NCI-H2196 (cell line): ENCODE results near the gene TOR3A.
A peak's percentile ranks its signal among the peaks of the same experiment; 100 is the strongest.

Source experiments
- DNase-seq: peaks from one replicate; lab custom pipeline; 2025; ENCODE audit not compliant: unreplicated experiment; lab: John Stamatoyannopoulos, UW

TOR3A gene

DNA sequence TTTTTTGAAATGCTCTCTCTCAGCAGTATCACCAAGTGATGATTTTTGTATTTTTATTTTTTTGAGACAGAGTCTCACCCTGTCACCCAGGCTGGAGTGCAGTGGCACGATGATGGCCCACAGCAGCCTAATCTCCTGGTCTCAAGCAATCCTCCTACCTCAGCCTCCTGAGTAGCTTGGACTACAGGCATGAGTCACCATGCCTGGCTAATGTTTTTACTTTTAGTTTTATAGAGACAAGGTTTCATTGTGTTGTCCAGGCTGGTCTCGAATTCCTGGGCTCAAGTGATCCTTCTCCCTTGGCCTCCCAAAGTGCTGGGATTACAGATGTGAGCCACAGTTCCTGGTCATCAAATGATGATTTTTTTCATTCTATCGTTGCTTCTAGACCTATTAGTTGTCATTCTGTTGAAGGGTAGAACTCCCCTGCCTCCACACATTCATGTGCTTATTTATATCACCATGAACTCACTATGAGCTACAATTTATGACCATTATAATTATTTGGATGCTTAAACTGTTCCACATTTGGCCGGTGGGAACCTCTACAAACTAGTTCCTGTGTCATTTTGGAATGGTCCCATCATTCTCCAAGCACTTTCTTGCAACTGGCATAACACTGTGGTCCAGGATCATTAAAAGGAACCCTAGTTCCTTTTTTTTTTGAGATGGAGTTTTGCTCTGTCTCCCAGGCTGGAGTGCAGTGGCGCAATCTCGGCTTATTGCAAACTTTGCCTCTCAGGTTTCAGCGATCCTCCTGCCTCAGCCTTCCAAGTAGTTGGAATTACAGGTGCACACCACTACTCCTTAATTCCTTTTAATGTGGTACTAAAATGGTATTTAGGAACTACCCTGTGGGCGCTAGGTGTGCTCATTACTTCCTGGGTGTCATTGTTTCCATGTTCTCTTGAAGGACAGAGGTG lies 20.2 kb upstream of the TOR3A start:
- no peak for DNase-seq

DNA sequence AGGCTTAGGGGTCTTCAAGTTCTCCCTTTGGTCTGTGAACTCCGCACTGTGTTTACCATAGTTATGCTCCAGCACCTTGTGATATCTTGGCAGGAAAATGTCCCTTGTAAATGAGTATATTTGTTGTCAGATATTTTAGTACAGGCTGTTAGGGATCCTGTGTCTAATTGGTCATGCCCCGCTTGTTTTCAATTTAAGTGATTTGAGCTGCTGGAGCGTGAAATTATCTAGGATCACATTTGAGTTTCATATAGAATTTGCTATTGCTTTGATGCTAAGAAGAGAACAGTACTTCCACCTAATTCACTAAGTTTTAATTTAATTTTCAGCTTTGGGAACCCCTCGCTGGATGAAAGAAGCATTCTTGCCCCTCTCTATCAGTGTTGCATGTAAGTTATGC lies 15.4 kb upstream of the TOR3A start:
- DNase-seq: no peak

DNA sequence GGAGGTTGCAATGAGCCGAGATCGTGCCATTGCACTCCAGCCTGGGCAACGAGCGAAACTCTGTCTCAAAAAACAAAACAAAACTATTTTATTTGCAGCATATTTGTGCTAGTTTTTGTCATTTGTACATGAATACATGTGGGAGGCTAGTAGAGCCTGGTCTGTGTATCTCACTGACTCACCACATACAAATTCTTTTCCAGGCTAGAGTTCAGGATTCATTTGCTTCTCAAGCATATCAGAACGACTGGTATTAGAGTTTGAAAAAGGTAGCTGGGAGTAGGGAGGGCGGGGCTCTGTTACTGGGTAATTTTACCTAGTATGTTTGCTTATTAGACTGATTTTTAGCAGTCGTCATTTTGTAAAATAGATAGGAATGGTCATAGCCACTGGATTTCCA lies 4.5 kb upstream of the TOR3A start:
- no peak for DNase-seq

DNA sequence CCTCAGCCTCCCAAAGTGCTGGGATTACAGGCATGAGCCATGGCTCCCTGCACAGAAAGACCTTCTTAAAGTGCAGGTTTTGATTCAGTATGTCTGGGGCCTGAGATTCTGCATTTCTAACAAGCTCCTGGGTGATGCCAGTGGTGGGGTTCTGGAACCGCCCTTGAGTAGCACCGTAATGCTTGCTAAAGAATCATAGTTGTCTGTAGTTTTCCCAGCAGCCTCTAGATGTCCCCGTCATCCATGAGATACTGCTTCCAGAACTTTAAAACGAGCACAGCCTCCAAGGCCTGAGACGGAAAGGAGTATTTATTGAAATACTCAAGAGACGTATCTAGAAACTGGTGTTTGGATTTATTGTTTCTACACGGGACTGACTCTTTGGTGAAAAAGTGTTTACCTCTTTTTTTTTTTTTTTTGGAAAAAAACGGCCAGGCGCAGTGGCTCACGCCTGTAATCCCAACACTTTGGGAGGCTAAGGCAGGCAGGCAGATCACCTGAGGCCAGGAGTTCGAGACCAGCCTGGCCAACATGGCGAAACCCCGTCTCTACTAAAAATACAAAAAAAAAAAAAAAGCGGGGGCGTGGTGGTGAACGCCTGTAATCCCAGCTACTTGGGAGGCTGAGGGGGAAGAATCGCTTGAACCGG lies 2.6 kb upstream of the TOR3A start:
- DNase-seq: peak; percentile 73

DNA sequence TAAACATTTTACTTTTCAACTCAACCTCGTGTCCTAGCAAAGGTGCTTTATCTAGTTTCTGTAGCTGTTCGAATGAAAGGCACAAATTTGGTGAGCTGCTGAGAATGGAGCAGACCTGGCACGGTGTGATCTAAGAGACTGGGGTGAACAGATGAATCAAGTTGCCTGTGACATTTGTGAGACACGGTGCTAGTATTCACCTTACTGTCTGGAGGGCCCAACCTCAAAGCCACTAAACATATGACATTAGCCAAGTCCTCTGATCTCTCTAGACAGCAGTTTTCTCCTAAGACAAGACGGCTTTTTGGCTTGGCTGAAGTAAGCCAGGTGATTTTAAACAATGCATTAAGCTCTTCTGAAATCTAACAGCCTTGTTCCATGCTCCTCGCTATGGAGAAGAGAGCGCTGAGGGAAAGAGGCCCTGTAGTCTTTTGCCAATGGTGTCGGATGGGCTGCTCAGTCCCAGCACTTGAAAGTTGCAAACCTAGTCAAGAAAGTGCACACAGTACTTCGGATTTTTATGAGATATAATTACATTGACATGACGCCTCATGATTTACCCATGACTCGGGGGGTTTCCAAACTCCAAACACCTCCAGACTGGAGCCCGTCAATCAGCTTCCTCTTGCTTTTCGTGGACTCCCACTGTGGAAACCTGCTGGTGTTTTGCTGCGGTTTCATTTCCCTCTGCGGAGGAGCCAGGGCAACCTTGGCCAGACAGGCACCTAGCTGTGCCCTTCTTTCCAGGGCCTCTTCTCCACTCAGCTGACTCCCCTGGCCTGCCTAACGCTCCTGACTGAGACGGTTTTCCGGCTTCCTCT lies 794 bp upstream of the TOR3A start:
- DNase-seq: no peak

DNA sequence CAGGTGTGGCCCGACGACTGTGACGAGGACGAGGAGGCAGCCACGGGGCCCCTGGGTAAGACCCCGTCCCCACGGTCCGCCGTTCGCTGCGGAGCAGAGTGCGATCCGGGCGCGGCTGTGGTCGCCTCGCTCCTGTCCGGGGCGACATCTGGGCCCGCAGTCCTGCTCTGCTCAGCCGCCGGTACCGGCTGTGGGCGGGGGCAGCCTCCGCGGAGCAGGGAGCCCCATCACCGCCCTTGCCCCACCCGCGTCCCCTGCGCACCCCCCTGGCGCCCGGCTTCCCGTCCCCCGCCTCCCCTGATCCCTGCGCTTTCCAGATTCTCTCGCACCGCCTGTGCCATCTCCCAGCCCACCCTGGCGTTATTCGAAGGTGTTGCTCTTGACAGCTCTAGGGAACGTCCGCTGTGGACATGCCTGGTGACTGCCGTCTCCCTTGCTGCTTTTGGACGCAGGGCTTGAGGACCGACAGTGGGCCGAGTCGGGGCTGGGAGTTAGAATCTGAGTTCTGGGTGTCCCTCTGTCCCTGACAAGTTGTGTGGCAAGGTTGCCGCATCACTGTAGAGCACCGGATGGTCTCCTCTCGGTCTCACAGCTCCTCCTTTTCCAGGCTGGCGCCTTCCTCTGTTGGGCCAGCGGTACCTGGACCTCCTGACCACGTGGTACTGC lies 596 bp downstream of the TOR3A start:
- peak; percentile 26 for DNase-seq

DNA sequence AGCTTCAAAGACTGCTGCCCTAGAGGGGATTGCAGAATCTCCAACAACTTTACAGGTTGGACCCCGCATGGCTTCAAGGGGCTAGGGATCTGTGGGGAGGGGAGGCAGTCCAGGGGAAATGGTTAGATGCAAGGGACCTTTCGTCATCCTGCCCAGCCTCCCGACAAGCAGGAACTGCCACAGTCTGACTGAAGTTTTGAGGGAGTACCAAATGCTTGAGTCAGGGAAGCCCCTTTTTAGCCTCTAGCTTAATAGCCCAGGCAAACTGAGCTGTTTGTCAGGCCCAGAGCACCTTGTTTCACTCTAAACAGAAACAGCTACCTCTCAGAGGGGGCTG lies 1.1 kb downstream of the TOR3A start:
- no peak for DNase-seq

DNA sequence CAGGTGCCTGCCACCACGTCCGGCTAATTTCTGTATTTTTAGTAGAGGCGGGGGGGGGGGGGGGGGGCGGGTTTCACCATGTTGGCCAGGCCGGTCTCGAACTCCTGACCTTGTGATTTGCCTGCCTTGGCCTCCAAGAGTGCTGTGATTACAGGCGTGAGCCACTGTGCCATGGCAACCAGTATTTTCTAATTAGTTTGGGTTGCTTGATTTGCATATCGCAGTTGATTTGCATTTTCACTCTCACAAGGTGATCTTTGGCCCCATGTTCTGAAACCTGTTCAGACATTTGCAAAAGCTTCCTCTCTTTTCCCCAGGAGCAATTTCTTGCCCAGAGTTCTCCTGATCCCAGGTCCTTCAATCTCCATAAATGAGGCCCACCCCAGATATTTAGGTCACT lies 1.7 kb downstream of the TOR3A start:
- no peak for DNase-seq

DNA sequence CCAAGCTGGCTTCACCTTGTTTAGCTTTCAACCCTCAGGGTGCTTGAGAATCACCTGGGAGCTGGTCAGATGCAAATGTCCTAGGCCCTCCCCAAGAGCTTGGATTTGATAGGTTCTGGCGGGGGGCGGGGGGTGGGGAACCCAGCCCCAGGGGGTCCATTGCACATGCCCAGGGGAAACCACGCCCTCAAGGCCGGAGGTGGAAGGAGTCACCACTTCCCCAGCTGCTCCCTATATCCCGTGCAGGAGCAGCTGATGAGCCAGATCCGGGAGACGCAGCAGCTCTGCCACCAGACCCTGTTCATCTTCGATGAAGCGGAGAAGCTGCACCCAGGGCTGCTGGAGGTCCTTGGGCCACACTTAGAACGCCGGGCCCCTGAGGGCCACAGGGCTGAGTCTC lies 5.8 kb downstream of the TOR3A start:
- no peak for DNase-seq

DNA sequence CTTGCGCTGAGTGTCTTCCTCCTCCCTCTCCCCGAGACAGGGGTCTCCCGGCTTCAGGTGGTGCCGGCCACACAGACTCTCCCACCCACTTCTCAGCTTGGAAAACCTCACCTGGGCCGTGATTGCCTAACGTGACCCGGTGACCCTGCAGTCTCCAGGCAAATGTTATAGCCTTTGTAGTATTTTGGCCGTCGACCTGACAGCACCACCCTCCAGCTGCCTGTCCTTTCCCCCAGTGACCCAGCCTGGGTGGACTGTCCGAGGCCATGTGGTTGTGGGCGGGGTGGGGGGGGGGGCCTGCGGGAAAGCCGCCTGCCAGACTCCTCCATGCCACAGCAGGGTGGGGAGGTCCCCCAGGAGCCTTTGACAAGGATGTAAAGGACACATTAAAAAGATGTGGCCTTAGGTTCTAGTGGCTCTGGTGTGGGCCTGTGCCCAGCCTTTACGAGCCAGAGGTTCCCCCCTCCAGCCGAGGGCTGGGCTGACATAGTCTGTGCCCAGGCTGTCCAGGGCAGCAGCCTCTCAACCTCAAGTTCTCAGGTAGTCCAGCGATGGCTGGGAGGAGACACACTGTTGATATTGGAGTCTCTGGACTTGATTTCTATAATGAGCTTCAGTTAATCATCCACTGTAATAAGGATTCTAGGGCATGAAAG lies 8.1 kb downstream of the TOR3A start:
- no peak for DNase-seq

DNA sequence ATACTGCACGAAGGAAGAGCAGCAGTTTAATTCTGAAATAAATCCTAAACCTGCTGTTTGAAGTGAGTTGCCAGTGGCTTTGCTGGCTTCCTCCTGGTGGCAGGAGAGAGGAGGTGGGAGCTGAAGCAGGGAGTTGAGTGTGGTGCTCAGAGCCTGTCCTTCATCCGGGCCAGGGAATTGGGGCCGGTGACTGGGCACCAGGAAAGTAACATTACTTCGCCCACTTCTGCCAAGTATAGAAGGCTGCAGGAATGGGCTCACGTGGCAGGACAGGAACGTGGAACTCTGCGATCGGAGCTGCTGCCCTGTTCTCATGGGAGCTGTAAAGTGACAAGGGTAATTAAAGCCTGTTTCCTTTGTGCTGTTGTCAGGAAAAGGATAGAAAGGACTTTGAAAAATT lies 8.7 kb downstream of the TOR3A start:
- no peak for DNase-seq

DNA sequence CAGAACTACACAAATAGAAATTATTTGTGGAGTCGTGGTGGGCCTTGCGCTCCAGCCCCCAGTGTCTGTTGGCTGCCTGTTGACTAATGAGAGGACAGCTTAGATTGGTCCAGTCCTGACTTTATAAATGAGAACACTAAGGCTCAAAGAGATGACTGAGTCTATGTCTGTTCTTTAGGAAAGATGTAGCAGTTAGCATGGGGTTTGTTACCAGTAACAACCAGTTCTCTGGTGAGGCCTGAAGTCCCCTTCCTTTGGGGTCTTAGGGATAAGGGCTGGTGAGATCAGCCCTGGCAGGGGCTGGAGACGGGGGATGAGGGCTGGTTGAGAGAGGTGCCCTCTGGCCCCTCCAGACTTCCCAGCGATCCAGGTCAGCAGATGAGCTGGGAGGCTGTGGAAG lies 9.1 kb downstream of the TOR3A start:
- no peak for DNase-seq

DNA sequence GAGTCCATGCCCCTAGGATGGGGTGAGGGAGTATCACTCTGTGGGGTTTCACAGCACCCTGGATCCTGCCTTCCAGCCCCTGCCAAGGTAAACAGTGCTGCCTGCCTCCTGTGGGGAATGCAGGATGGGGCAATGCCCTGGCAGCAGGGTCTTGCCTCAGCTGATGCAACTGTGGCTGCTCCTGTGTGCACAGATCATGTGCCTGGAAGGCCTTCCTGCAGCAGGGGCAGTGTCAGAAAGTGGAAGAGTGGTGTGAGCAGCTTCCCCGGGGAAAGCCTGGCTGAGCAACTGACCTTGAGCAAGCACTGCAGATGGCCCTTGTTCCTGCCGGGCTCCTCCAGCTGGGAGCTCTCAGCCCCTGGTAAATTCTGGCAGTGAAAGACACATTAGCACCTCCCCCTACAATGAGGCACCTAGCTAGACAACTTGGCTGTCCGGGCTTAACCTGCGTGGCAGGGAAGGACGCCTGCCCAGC lies 9.9 kb downstream of the TOR3A start:
- DNase-seq: peak; percentile 48

DNA sequence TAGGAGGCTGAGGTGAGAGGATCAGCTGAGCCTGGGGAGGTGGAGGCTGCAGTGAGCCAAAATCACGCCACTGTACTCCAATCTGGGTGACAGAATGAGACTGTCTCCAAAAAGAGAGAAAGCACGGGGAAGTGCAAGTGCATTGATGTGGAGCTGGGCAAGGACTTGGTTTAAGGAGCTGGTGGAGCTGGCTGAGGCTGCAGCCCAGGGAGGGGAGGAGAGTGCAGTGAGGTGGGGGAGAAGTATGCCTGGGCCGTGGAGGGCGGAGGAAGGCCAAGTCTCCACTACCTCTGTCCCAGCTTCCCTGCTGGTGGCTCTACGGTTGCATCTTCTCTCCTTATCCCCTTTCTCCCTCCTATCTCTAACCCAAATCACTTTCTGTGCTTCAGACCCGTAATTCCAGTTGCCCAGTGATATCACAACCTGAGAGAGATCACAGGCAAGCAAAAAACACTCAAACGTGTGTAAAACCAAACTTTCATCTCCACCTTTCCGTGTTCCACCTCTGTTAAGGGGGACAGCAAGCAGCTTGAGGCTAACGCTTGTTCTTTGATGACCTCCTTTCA lies 11.1 kb downstream of the TOR3A start:
- DNase-seq: no peak

DNA sequence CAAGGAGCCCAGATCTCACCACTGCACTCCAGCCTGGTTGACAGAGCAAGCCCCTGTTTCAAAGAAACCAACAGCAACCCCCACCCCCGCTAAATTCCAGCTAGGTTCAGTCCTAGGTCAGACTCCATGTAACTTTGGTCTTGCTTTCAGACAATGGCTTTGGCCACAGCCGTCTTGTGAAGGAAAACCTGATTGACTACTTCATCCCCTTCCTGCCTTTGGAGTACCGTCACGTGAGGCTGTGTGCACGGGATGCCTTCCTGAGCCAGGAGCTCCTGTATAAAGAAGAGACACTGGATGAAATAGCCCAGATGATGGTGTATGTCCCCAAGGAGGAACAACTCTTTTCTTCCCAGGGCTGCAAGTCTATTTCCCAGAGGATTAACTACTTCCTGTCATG lies 12.9 kb downstream of the TOR3A start:
- no peak for DNase-seq

DNA sequence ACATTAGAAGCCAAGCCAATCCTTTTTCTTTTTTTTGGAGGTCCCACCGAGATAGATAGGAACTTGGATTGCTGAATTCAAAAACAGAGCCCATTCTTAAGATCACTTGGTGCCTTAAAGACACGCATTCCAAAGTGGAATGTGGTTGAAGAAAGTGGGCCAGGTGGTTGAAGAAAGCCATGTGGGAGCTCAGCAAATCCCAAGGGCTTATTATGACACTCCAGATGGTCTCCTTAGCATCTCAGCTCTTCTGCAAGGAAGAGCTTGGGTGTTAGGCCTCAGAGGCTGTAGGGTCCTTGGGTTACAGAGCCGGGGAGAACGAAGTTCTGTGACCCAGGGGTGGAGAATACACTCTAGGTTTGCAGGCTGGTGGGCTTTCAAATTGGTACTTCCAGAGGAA lies 13.5 kb downstream of the TOR3A start:
- DNase-seq: no peak

DNA sequence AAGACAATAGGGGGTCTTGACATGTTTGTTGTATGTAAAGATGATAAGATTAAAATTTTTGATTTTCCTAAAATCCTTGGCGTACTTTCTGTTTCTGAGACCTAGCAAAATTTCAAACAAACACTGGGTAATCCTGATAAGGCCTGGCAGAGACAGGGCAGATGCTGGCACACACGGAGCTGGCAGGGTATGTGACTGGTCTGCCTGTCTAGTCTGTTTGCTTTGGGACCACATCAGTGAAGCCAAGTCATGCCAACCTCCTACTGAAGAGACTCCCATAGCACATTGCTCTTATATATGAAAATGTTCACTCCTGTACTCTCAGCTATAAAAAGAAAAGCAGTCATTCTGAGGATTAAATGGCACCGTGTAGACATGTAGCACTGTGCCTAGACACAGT lies 14.1 kb downstream of the TOR3A start:
- DNase-seq: no peak

DNA sequence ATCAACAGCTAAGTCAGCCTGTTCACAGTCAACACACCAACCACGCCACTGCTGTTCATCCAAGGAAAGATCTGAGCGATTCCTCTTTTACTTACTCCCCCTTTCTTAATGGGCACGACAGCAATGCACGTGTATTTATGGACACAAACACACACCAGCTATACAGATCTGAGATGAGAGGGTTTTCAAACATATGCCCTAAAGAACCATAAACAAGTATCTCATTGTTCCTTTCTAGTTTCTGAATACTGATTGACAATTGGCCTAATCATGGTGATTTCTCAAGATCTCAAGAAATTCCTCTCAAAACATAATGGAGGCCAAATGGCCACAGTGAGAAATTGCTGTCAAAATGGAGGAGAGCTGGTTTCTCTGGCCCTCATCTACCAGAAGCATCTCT lies 18.0 kb downstream of the TOR3A start:
- no peak for DNase-seq

DNA sequence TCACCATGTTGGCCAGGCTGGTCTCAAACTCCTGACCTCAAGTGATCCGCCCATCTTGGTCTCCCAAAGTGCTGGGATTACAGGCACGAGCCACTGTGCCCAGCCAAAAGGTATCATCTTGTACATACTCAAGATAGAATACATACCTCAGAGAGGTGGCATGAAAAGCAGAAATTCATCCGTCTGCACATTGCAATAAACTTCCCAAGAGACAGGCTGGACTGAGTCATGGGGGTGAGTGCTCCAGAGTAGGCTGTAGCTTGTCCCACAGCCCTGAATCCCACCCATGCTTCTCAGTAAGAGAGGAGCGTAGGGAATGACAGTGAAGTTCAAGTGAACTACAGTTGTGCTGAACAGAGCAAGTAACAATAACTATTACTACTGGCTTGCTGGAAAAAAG lies 19.7 kb downstream of the TOR3A start:
- no peak for DNase-seq

DNA sequence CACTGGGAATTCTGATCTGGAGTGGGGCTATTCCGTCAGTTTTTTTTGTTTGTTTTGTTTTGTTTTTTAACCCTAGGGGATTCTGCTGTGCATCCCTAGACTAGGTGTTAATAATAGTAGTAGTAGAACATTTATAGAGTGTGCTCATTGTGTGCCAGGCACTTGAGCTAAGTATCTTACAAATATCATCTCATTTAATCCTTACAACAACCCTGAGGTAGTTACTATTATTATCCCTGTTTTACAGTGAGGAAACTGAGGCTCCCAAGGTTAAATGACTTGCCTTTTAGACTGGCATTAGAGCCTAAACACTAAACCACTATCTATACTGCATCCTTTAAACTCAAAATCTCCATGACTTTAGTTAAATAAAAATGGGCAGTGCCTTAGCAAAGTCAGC lies 22.1 kb downstream of the TOR3A start:
- no peak for DNase-seq
